Right lobe of liver (tissue), 6 donors: Measurements from ENCODE around the gene CACNA1D. TPM values are rescaled to one million over a fixed set of nuclear protein-coding genes. Genes with fewer than 3 reads are reported as not detected.

Experiments
- ATAC-seq, 4 donors: fragments of 200-7000 bp; cut with Tn5 transposase; one replicate each; pipeline ENCODE4 v1.9.1; 2020; ENCODE audit warnings: mild to moderate bottlenecking in 4 of 4, moderate library complexity in 4 of 4
- DNase-seq, 3 donors: peaks; one replicate each; pipeline ENCODE4 v3.0.0-alpha.2; 2020
- H3K27ac ChIP-seq, 3 donors: fragments of 200-600 bp; one replicate each; pipeline ENCODE4 v1.8.0; 2022
- H3K27me3 ChIP-seq, 2 donors: fragments of 200-600 bp; one replicate each; pipeline ENCODE4 v1.8.0; 2022
- H3K36me3 ChIP-seq, 4 donors: fragments of 200-600 bp; sonication (generic) in 1 of 4; one replicate each; pipeline versions ENCODE4 v1.5.1 to v1.8.0; 2017 to 2022; ENCODE audit warnings: control low read depth in 1 of 4
- H3K4me1 ChIP-seq, 4 donors: fragments of 200-600 bp; sonication (generic) in 1 of 4; one replicate each; pipeline versions ENCODE4 v1.5.1 to v1.8.0; 2017 to 2022; ENCODE audit warnings: control low read depth in 1 of 4
- H3K4me3 ChIP-seq, 3 donors: fragments of 200-600 bp; one replicate each; pipeline ENCODE4 v1.8.0; 2022
- H3K9me3 ChIP-seq, 4 donors: fragments of 200-600 bp; sonication (generic) in 1 of 4; one replicate each; pipeline versions ENCODE4 v1.5.1 to v1.8.0; 2017 to 2022; ENCODE audit warnings: control low read depth in 1 of 4
- POLR2A ChIP-seq: fragments of 450-650 bp; IDR thresholded peaks from one replicate; pipeline ENCODE4 v1.6.1; 2017; ENCODE audit warnings: antibody characterized with exemption, mild to moderate bottlenecking
- WGBS: methylation state at CpG from one replicate; pipeline ENCODE4 v1.1.6; 2018; ENCODE audit warnings: low coverage, low lambda C conversion rate; ENCODE audit not compliant: insufficient coverage; ENCODE audit errors: missing lambda C conversion rate; 5-methylcytosine and 5-hydroxymethylcytosine counted together
- intact Hi-C, 2 donors: fragments of 100-400 bp; cut with DNase I; formaldehyde crosslinking; loops; one replicate each; pipeline versions ENCODE4 v1.11.2 to v1.14.1; 2022
- total RNA-seq, 6 experiments: library from RNA; depleted of rRNA in 2 of 6; stranded (reverse); fragments of >200 nt in 2 of 6; fragmentation: NEBNext Ultra II Directional in 3 of 6; extraction: Animal tissue kit (Norgen Biotek cat#: 25700) in 3 of 6; gene quantifications; one replicate each; pipeline versions ENCODE4 v1.1.0 to v1.2.4, GENCODE V29; 2016 to 2023
- TF ChIP-seq, protein P1 (sequence below), 4 donors: fragments of 200-600 bp in 3 of 4; fragments of 450-650 bp in 1 of 4; IDR thresholded peaks; one replicate each; pipeline versions ENCODE4 v1.5.1 to v1.8.0; 2016 to 2022; ENCODE audit warnings: antibody characterized with exemption in 4 of 4, mild to moderate bottlenecking in 2 of 4
- donor health status: DM: no; HTN: yes; CAD: no.
- donor health status: DM: no; HTN: no; CAD: no.
- donor health status: DM: no; HTN: no; CAD: no.
- donor health status: DM: no; HTN: yes; CAD: no.
- donor health status: DM: no; HTN: yes; CAD: no.

The CACNA1D gene
- total RNA-seq, 6 experiments from 2014 or later, result 5.5 to 12.7 (median 9.3) TPM

DNA sequence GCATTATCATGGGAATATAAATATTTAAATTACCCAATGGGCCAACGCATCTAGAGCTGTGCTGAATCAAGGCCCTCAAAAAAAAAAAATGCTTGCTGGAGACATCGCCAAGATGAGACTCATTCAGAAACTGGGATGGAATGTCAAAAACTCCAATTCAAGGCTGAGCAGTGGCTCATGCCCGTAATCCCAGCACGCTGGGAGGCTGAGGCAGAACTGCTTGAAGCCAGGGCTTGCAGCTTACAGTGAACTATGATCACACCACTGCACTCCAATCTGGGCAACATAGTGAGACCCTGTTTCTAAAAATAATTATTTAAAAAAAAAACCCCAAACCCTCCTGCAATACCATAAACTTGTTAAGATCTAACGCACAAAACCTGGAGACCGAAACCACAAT, 3.1 kb upstream of the CACNA1D start:
- Histone ChIP-seq H3K27me3 (no peaks in the 10 kb centered on the region), H3K4me3 (no peak overlapping the region), H3K9me3 (no peaks in the 10 kb centered on the region), H3K36me3 (no peaks in the 10 kb centered on the region), H3K27ac (no peak overlapping the region), H3K4me1 (no peaks in the 10 kb centered on the region)
- TF ChIP-seq POLR2A, result no peak
- TF ChIP-seq, protein P1, sequence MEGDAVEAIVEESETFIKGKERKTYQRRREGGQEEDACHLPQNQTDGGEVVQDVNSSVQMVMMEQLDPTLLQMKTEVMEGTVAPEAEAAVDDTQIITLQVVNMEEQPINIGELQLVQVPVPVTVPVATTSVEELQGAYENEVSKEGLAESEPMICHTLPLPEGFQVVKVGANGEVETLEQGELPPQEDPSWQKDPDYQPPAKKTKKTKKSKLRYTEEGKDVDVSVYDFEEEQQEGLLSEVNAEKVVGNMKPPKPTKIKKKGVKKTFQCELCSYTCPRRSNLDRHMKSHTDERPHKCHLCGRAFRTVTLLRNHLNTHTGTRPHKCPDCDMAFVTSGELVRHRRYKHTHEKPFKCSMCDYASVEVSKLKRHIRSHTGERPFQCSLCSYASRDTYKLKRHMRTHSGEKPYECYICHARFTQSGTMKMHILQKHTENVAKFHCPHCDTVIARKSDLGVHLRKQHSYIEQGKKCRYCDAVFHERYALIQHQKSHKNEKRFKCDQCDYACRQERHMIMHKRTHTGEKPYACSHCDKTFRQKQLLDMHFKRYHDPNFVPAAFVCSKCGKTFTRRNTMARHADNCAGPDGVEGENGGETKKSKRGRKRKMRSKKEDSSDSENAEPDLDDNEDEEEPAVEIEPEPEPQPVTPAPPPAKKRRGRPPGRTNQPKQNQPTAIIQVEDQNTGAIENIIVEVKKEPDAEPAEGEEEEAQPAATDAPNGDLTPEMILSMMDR (IDR thresholded peaks at IDR 0.05), result no peak
- ATAC-seq (no peak), DNase-seq (no peak)
- 80% methylated on average over 6 of the region's 6 CpGs for WGBS
- intact Hi-C loops, result loop anchor here in 1 of 2 donors (10.0 kb wide), 1 partner anchor 116 kb away; no protein-coding TSS in a partner anchor

DNA sequence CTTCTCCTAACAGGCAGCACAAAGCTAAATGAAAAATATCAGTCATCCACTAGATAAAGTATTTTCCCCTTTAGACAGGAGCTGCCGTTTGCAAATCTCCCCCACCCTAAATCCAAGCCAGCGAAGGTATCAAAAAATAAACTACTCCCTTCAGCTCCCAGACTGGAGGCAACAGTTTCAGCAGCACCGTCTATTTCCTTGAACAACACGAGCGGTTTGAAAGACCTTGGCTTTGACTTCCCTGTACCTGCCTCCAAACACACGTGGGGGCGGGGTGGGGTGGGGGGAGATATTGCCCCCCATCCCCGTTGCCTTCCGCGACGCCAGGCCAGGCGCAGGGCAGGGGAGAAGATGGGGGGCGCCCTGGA, 832 bp upstream of the CACNA1D start:
- intact Hi-C loops, result loop anchor here in 1 of 2 donors (10.0 kb wide), 1 partner anchor 119 kb away; no protein-coding TSS in a partner anchor
- Histone ChIP-seq H3K36me3 (no peaks in the 10 kb centered on the region), H3K27me3 (no peaks in the 10 kb centered on the region), H3K4me3 (peak overlapping the region; percentile 55 to 69 (median 56)), H3K27ac (no peak overlapping the region), H3K9me3 (no peaks in the 10 kb centered on the region), H3K4me1 (peaks cover 0 to under 1% (median 0%) of the 10 kb centered on the region in 4 donors)
- TF ChIP-seq, protein P1 (IDR thresholded peaks at IDR 0.05), result no peak
- no peak for TF ChIP-seq POLR2A
- WGBS, result 17% methylated on average over 4 of the region's 13 CpGs
- DNase-seq, result no peak
- peak in 2 of 4 donors; percentile 3 to 25 for ATAC-seq

GRCh38 chr3:53495146-53495519, 722 bp downstream of the CACNA1D start:
- Histone ChIP-seq H3K4me3 (peak overlapping the region; percentile 18 to 69 (median 34)), H3K36me3 (no peaks in the 10 kb centered on the region), H3K27me3 (no peaks in the 10 kb centered on the region), H3K9me3 (no peaks in the 10 kb centered on the region), H3K27ac (no peak overlapping the region), H3K4me1 (peaks cover 0 to 15% (median 4%) of the 10 kb centered on the region in 4 donors)
- intact Hi-C loops, result loop anchor here in 1 of 2 donors (10.0 kb wide), 1 partner anchor 120 kb away; no protein-coding TSS in a partner anchor
- ATAC-seq (no peak), DNase-seq (no peak)
- 2% methylated on average over 13 of the region's 27 CpGs for WGBS
- TF ChIP-seq, protein P1 (IDR thresholded peaks at IDR 0.05), result no peak
- no peak for TF ChIP-seq POLR2A

DNA sequence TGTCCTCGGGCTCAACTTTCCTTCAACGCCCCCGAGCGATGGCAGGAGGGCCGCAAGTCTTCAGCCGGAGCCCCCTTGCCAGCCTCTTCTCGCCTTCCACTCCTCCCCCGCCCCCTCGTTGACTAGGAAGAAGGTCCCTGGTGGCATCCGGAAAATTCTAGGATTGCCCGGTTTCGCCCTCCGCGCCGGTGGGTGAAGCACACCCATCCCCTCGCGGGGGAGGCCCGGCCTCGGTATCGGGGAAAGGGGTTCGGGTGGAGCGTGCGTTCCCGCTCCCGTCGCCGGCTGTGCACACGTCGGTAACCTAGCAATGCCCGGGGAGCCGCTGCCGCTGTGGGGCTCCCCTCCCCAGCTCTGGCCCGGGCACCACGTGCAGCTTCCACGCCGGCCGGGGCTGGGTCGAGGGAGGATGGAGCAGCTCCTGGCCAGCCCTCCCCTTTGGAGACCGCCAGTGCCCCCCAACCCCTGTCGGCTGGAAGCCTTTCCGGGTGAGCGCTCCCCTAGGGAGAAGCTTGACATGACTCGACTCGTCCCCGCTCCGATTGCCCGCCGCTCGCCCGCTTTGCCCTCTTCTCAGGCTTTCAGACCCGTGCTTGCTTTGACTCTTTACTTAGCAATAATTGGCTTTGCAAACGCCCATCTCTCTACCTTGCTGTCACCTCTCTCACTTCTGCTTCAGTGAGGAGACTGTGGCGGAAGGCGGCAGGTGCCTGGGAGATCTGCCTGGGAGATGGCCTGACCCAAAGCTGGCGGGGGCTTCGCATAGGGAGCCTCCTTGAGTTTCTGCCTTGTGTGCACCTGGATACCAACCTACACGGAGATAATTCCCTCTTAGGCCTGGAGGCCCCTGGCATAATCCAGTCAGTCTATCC, 1.3 kb downstream of the CACNA1D start:
- H3K36me3 ChIP-seq, result no peaks in the 10 kb centered on the region
- no peaks in the 10 kb centered on the region for H3K9me3 ChIP-seq
- peaks cover 0 to 15% (median 4%) of the 10 kb centered on the region in 4 donors for H3K4me1 ChIP-seq
- no peak overlapping the region for H3K27ac ChIP-seq
- H3K27me3 ChIP-seq, result no peaks in the 10 kb centered on the region
- TF ChIP-seq POLR2A, result no peak
- TF ChIP-seq, protein P1 (IDR thresholded peaks at IDR 0.05), result no peak
- intact Hi-C loops, result loop anchor here in 1 of 2 donors (10.0 kb wide), 1 partner anchor 121 kb away; no protein-coding TSS in a partner anchor
- 66% methylated on average over 14 of the region's 57 CpGs for WGBS
- peak overlapping the region in 2 of 3 donors; percentile 34 to 69 for H3K4me3 ChIP-seq
- no peak for DNase-seq
- ATAC-seq, result no peak
